Mucosa of descending colon (tissue), 3 donors: Measurements from ENCODE around the gene PEMT. TPM values are rescaled to one million over a fixed set of nuclear protein-coding genes. Genes with fewer than 3 reads are reported as not detected.

Source experiments
- ATAC-seq: fragments of 200-7000 bp; cut with Tn5 transposase; one replicate; pipeline ENCODE4 v1.9.1; 2020; ENCODE audit warnings: mild to moderate bottlenecking, moderate library complexity
- DNase-seq, 3 donors: peaks; one replicate each; pipeline ENCODE4 v3.0.0-alpha.2; 2020
- H3K36me3 ChIP-seq: fragments of 200-600 bp; one replicate; pipeline ENCODE4 v1.8.0; 2021; ENCODE audit warnings: low read depth, mild to moderate bottlenecking
- H3K4me1 ChIP-seq: fragments of 200-600 bp; one replicate; pipeline ENCODE4 v1.8.0; 2021; ENCODE audit warnings: low read depth, mild to moderate bottlenecking
- H3K4me3 ChIP-seq: fragments of 200-600 bp; one replicate; pipeline ENCODE4 v1.8.0; 2021; ENCODE audit warnings: mild to moderate bottlenecking
- H3K9me3 ChIP-seq: fragments of 200-600 bp; one replicate; pipeline ENCODE4 v1.8.0; 2021; ENCODE audit warnings: mild to moderate bottlenecking
- intact Hi-C, 2 donors: fragments of 100-400 bp; cut with DNase I in 1 of 2; cut with micrococcal nuclease in 1 of 2; formaldehyde crosslinking; loops; one replicate each; pipeline versions ENCODE4 v1.11.0 to v1.11.1; 2022; cut with DNase I, micrococcal nuclease
- total RNA-seq, 3 donors: library from RNA; stranded (reverse); fragmentation: NEBNext Ultra II Directional in 2 of 3; extraction: Animal tissue kit (Norgen Biotek cat#: 25700) in 2 of 3; gene quantifications; one replicate each; pipeline versions ENCODE4 v1.2.1 to v1.2.4, GENCODE V29; 2021 to 2023
- TF ChIP-seq, protein P1 (sequence below): fragments of 200-600 bp; IDR thresholded peaks from one replicate; pipeline ENCODE4 v1.8.0; 2022; ENCODE audit warnings: antibody characterized with exemption, mild to moderate bottlenecking
- donor health status: DM: no; HTN: no; CAD: no; lungs with moderate emphysema.
- donor health status: DM: no; HTN: no; CAD: no.
- donor health status: DM: no; HTN: yes; CAD: no.

The PEMT gene
- total RNA-seq, 3 donors from 2014 or later, result 15.4 to 18.3 (median 16.1) TPM

DNA sequence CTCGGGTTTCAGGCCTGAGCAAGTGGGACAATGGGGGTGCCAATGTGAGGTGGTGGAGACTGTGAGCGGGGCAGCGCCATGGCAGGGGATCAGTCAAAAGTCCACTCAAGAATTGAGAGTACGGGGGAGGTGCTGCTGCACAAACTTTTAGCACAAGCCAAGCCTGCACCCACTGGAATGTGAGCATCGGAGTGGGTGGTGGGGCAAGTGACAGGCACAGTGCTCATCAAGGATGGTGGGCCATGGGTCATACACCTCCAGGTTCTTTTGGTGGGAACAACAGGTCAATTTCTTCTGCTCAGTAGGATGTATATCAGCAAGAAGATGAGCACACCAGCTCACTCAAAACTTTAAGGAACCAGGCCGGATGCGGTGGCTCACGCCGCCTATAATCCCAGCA lies 32.4 kb upstream of the PEMT start:
- Histone ChIP-seq H3K4me1 (peaks cover 3% of the 10 kb centered on the region), H3K9me3 (no peaks in the 10 kb centered on the region), H3K4me3 (no peak overlapping the region), H3K36me3 (no peaks in the 10 kb centered on the region)
- TF ChIP-seq, protein P1, sequence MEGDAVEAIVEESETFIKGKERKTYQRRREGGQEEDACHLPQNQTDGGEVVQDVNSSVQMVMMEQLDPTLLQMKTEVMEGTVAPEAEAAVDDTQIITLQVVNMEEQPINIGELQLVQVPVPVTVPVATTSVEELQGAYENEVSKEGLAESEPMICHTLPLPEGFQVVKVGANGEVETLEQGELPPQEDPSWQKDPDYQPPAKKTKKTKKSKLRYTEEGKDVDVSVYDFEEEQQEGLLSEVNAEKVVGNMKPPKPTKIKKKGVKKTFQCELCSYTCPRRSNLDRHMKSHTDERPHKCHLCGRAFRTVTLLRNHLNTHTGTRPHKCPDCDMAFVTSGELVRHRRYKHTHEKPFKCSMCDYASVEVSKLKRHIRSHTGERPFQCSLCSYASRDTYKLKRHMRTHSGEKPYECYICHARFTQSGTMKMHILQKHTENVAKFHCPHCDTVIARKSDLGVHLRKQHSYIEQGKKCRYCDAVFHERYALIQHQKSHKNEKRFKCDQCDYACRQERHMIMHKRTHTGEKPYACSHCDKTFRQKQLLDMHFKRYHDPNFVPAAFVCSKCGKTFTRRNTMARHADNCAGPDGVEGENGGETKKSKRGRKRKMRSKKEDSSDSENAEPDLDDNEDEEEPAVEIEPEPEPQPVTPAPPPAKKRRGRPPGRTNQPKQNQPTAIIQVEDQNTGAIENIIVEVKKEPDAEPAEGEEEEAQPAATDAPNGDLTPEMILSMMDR, result no peak
- intact Hi-C loops, result loop anchor here in 1 of 2 donors (10.0 kb wide), 1 partner anchor 119 kb away; no protein-coding TSS in a partner anchor
- ATAC-seq (no peak), DNase-seq (no peak)

- no peaks in the 10 kb centered on the region for H3K9me3 ChIP-seq
- intact Hi-C loops, result loop anchor here in 1 of 2 donors (10.0 kb wide), 1 partner anchor 116 kb away; no protein-coding TSS in a partner anchor
- no peaks in the 10 kb centered on the region for H3K4me1 ChIP-seq
- no peak overlapping the region for H3K4me3 ChIP-seq
- TF ChIP-seq, protein P1, result no peak
- no peak for ATAC-seq
- no peak for DNase-seq
- H3K36me3 ChIP-seq, result no peaks in the 10 kb centered on the region
Measured at GRCh38 chr17:17621254-17621653, 29.7 kb upstream of the PEMT start.

- intact Hi-C loops, result no loop called here
- no peak overlapping the region for H3K4me3 ChIP-seq
- H3K36me3 ChIP-seq, result no peaks in the 10 kb centered on the region
- TF ChIP-seq, protein P1, result peak; percentile 77
- ATAC-seq (peak; percentile 89), DNase-seq (peak in 1 of 3 donors; percentile 83)
- no peaks in the 10 kb centered on the region for H3K9me3 ChIP-seq
- no peaks in the 10 kb centered on the region for H3K4me1 ChIP-seq
Measured at GRCh38 chr17:17613708-17614114, 22.2 kb upstream of the PEMT start.

GRCh38 chr17:17612085-17613022 lies 20.8 kb upstream of the PEMT start:
- ATAC-seq (no peak), DNase-seq (no peak)
- Histone ChIP-seq H3K36me3 (no peaks in the 10 kb centered on the region), H3K4me1 (no peaks in the 10 kb centered on the region), H3K4me3 (no peak overlapping the region), H3K9me3 (no peaks in the 10 kb centered on the region)
- TF ChIP-seq, protein P1, result no peak
- intact Hi-C loops, result no loop called here

DNA sequence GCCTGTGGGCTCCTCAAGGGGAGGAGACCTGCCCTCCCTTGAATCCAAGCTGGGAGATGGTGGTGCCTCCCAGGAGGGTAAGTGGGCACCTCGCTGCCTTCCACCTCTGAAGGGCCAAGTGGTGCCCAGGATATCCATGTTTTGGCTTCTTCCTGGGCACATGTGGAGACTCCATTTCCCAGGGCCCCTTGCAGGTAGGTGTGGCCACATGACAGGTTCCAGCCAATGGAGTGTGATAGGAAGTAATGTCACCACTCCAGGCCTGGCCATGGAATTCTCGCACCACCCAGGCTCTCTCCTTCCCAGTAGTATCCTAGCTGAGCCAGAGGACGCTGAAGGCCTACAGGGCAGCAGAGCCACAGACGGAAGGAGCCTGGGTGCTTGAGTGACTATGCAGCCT lies 17.6 kb upstream of the PEMT start:
- TF ChIP-seq, protein P1, result no peak
- Histone ChIP-seq H3K4me1 (no peaks in the 10 kb centered on the region), H3K9me3 (no peaks in the 10 kb centered on the region), H3K36me3 (no peaks in the 10 kb centered on the region), H3K4me3 (no peak overlapping the region)
- DNase-seq (no peak), ATAC-seq (peak; percentile 70)
- intact Hi-C loops, result no loop called here
